ENCODE data around the gene WFDC10B. TPM values are rescaled to one million over a fixed set of nuclear protein-coding genes. Genes with fewer than 3 reads are reported as not detected.

The WFDC10B gene
- total and polyA plus RNA-seq, 4 donors: not detected

GRCh38 chr20:45701104-45701503 lies 3.7 kb downstream of the WFDC10B start:
- H3K27me3 ChIP-seq (ENCODE audit: control insufficient read depth in 4 of 4, insufficient read depth in 4 of 4, low read length in 3 of 4): no peaks in the 10 kb centered on the region
- H3K4me3 ChIP-seq (ENCODE audit: low read depth in 1 of 3, low read length in 3 of 3): no peak overlapping the region
- WGBS: 52% methylated on average over 4 of the region's 4 CpGs
- no peaks in the 10 kb centered on the region for H3K9me3 ChIP-seq (ENCODE audit: control insufficient read depth in 4 of 4, low read length in 3 of 4)
- no peak overlapping the region for H3K9ac ChIP-seq (ENCODE audit: low read depth in 1 of 2, low read length in 2 of 2)
- DNase-seq (ENCODE audit: low spot score): no peak
- TF ChIP-seq ATF3 (IDR thresholded peaks at IDR 0.05) (no peak), FOXA1 (IDR thresholded peaks at IDR 0.05) (no peak), RAD21 (IDR thresholded peaks at IDR 0.05) (no peak), NR2F2 (IDR thresholded peaks at IDR 0.05) (no peak), CTCF (IDR thresholded peaks at IDR 0.05; ENCODE audit: low read depth, low read length, missing input control) (no peak), HNF4A (conservative IDR thresholded peaks at IDR 0.05) (no peak), GABPA (IDR thresholded peaks at IDR 0.05 in 1 of 2, conservative IDR thresholded peaks at IDR 0.05 in 1 of 2) (no peak), RXRA (IDR thresholded peaks at IDR 0.05) (no peak), EGR1 (IDR thresholded peaks at IDR 0.05; ENCODE audit: low read depth in 2 of 2) (no peak), FOXA2 (IDR thresholded peaks at IDR 0.05) (no peak), JUND (IDR thresholded peaks at IDR 0.05) (no peak)
- TF ChIP-seq, protein P1, sequence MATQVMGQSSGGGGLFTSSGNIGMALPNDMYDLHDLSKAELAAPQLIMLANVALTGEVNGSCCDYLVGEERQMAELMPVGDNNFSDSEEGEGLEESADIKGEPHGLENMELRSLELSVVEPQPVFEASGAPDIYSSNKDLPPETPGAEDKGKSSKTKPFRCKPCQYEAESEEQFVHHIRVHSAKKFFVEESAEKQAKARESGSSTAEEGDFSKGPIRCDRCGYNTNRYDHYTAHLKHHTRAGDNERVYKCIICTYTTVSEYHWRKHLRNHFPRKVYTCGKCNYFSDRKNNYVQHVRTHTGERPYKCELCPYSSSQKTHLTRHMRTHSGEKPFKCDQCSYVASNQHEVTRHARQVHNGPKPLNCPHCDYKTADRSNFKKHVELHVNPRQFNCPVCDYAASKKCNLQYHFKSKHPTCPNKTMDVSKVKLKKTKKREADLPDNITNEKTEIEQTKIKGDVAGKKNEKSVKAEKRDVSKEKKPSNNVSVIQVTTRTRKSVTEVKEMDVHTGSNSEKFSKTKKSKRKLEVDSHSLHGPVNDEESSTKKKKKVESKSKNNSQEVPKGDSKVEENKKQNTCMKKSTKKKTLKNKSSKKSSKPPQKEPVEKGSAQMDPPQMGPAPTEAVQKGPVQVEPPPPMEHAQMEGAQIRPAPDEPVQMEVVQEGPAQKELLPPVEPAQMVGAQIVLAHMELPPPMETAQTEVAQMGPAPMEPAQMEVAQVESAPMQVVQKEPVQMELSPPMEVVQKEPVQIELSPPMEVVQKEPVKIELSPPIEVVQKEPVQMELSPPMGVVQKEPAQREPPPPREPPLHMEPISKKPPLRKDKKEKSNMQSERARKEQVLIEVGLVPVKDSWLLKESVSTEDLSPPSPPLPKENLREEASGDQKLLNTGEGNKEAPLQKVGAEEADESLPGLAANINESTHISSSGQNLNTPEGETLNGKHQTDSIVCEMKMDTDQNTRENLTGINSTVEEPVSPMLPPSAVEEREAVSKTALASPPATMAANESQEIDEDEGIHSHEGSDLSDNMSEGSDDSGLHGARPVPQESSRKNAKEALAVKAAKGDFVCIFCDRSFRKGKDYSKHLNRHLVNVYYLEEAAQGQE (IDR thresholded peaks at IDR 0.05): no peak
- TF ChIP-seq, protein P2, sequence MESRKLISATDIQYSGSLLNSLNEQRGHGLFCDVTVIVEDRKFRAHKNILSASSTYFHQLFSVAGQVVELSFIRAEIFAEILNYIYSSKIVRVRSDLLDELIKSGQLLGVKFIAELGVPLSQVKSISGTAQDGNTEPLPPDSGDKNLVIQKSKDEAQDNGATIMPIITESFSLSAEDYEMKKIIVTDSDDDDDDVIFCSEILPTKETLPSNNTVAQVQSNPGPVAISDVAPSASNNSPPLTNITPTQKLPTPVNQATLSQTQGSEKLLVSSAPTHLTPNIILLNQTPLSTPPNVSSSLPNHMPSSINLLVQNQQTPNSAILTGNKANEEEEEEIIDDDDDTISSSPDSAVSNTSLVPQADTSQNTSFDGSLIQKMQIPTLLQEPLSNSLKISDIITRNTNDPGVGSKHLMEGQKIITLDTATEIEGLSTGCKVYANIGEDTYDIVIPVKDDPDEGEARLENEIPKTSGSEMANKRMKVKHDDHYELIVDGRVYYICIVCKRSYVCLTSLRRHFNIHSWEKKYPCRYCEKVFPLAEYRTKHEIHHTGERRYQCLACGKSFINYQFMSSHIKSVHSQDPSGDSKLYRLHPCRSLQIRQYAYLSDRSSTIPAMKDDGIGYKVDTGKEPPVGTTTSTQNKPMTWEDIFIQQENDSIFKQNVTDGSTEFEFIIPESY (IDR thresholded peaks at IDR 0.05): no peak
- no peak overlapping the region for H3K27ac ChIP-seq (ENCODE audit: low read depth in 1 of 2, low read length in 2 of 2)
- H3K36me3 ChIP-seq (ENCODE audit: control insufficient read depth in 4 of 4, insufficient read depth in 3 of 4, low read depth in 1 of 4, low read length in 3 of 4): no peaks in the 10 kb centered on the region
- H3K4me1 ChIP-seq (ENCODE audit: control insufficient read depth in 4 of 4, insufficient read depth in 4 of 4, low read length in 3 of 4): no peaks in the 10 kb centered on the region

DNA sequence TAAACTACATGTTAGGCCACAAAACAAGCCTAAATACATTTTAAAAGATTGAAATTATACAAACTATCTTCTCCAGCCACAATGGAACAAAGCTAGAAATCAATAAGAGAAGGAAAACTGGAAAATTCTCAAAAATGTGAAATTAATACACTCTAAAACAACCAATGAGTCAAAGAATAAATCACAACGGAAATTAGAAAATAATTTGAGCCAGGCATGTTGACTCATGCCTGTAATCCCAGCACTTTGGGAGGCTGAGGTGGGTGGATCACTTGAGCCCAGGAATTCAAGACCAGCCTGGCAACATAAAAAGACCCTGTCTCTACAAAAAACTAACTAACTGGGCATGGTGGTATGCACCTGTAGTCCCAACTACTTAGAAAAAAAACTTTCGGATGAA lies 9.3 kb downstream of the WFDC10B start:
- H3K4me1 ChIP-seq (ENCODE audit: control insufficient read depth in 4 of 4, insufficient read depth in 4 of 4, low read length in 3 of 4): no peaks in the 10 kb centered on the region
- no peaks in the 10 kb centered on the region for H3K9me3 ChIP-seq (ENCODE audit: control insufficient read depth in 4 of 4, low read length in 3 of 4)
- no peak overlapping the region for H3K9ac ChIP-seq (ENCODE audit: low read depth in 1 of 2, low read length in 2 of 2)
- no peak overlapping the region for H3K4me3 ChIP-seq (ENCODE audit: low read depth in 1 of 3, low read length in 3 of 3)
- no peak overlapping the region for H3K27ac ChIP-seq (ENCODE audit: low read depth in 1 of 2, low read length in 2 of 2)
- DNase-seq (ENCODE audit: low spot score): no peak
- H3K36me3 ChIP-seq (ENCODE audit: control insufficient read depth in 4 of 4, insufficient read depth in 3 of 4, low read depth in 1 of 4, low read length in 3 of 4): no peaks in the 10 kb centered on the region
- 83% methylated on average over 2 of the region's 2 CpGs for WGBS
- H3K27me3 ChIP-seq (ENCODE audit: control insufficient read depth in 4 of 4, insufficient read depth in 4 of 4, low read length in 3 of 4): no peaks in the 10 kb centered on the region
- no peak for TF ChIP-seq SP1 (IDR thresholded peaks at IDR 0.05)
- TF ChIP-seq MAX (IDR thresholded peaks at IDR 0.05): no peak
- TF ChIP-seq, protein P2 (IDR thresholded peaks at IDR 0.05): no peak
- TF ChIP-seq FOXA1 (IDR thresholded peaks at IDR 0.05): no peak
- TF ChIP-seq EGR1 (IDR thresholded peaks at IDR 0.05; ENCODE audit: low read depth in 2 of 2): no peak
- TF ChIP-seq HNF4A (conservative IDR thresholded peaks at IDR 0.05): no peak
- TF ChIP-seq NR2F2 (IDR thresholded peaks at IDR 0.05): no peak
- no peak for TF ChIP-seq RAD21 (IDR thresholded peaks at IDR 0.05)
- no peak for TF ChIP-seq TAF1 (conservative IDR thresholded peaks at IDR 0.05)
- no peak for TF ChIP-seq YY1 (IDR thresholded peaks at IDR 0.05)
- TF ChIP-seq CTCF (IDR thresholded peaks at IDR 0.05; ENCODE audit: low read depth, low read length, missing input control): no peak
